ENCODE results near the gene RXFP1. TPM values are rescaled to one million over a fixed set of nuclear protein-coding genes. Genes with fewer than 3 reads are reported as not detected.

Gene RXFP1
- total RNA-seq, 1 donor, result not detected

GRCh38 chr4:158540125-158540907 lies 18.6 kb downstream of the RXFP1 start:
- H3K27ac ChIP-seq (ENCODE audit: low read depth, low read length), result no peak overlapping the region
- no peaks in the 10 kb centered on the region for H3K9me3 ChIP-seq (ENCODE audit: low read depth, low read length)
- no peak overlapping the region for H2AFZ ChIP-seq (ENCODE audit: low read length)
- no peak overlapping the region for H3K4me3 ChIP-seq (ENCODE audit: insufficient read depth, low read length)
- no peak for TF ChIP-seq CTCF (IDR thresholded peaks at IDR 0.05; ENCODE audit: extremely low read depth, low read depth, low read length)
- H3K79me2 ChIP-seq (ENCODE audit: insufficient read depth, low read length), result no peaks in the 10 kb centered on the region
- no peak for DNase-seq (ENCODE audit: insufficient read length, low spot score, missing footprints)
- no peaks in the 10 kb centered on the region for H3K27me3 ChIP-seq (ENCODE audit: insufficient read depth, low read length)
- peaks cover 7% of the 10 kb centered on the region for H3K4me1 ChIP-seq (ENCODE audit: insufficient read depth, low read length)
- no peaks in the 10 kb centered on the region for H3K36me3 ChIP-seq (ENCODE audit: insufficient read depth, low read length)
- no peak overlapping the region for H3K4me2 ChIP-seq (ENCODE audit: insufficient read depth, low read length)
- no peaks in the 10 kb centered on the region for H4K20me1 ChIP-seq (ENCODE audit: insufficient read depth, low read length)

GRCh38 chr4:158541506-158541905 lies 19.8 kb downstream of the RXFP1 start:
- Histone ChIP-seq H3K79me2 (ENCODE audit: insufficient read depth, low read length) (no peaks in the 10 kb centered on the region), H3K4me3 (ENCODE audit: insufficient read depth, low read length) (no peak overlapping the region), H2AFZ (ENCODE audit: low read length) (no peak overlapping the region), H3K4me2 (ENCODE audit: insufficient read depth, low read length) (no peak overlapping the region), H3K27me3 (ENCODE audit: insufficient read depth, low read length) (no peaks in the 10 kb centered on the region), H3K36me3 (ENCODE audit: insufficient read depth, low read length) (no peaks in the 10 kb centered on the region), H3K9me3 (ENCODE audit: low read depth, low read length) (no peaks in the 10 kb centered on the region), H3K27ac (ENCODE audit: low read depth, low read length) (no peak overlapping the region), H3K4me1 (ENCODE audit: insufficient read depth, low read length) (peaks cover 4% of the 10 kb centered on the region), H4K20me1 (ENCODE audit: insufficient read depth, low read length) (no peaks in the 10 kb centered on the region)
- no peak for TF ChIP-seq CTCF (IDR thresholded peaks at IDR 0.05; ENCODE audit: extremely low read depth, low read depth, low read length)
- no peak for DNase-seq (ENCODE audit: insufficient read length, low spot score, missing footprints)

GRCh38 chr4:158543191-158543590 lies 21.5 kb downstream of the RXFP1 start:
- Histone ChIP-seq H3K4me1 (ENCODE audit: insufficient read depth, low read length) (no peaks in the 10 kb centered on the region), H2AFZ (ENCODE audit: low read length) (no peak overlapping the region), H3K79me2 (ENCODE audit: insufficient read depth, low read length) (no peaks in the 10 kb centered on the region), H3K36me3 (ENCODE audit: insufficient read depth, low read length) (no peaks in the 10 kb centered on the region), H4K20me1 (ENCODE audit: insufficient read depth, low read length) (no peaks in the 10 kb centered on the region), H3K27ac (ENCODE audit: low read depth, low read length) (no peak overlapping the region), H3K9me3 (ENCODE audit: low read depth, low read length) (no peaks in the 10 kb centered on the region), H3K4me2 (ENCODE audit: insufficient read depth, low read length) (no peak overlapping the region), H3K4me3 (ENCODE audit: insufficient read depth, low read length) (no peak overlapping the region), H3K27me3 (ENCODE audit: insufficient read depth, low read length) (no peaks in the 10 kb centered on the region)
- TF ChIP-seq CTCF (IDR thresholded peaks at IDR 0.05; ENCODE audit: extremely low read depth, low read depth, low read length), result no peak
- DNase-seq (ENCODE audit: insufficient read length, low spot score, missing footprints), result no peak

- Histone ChIP-seq H3K27me3 (ENCODE audit: insufficient read depth, low read length) (no peaks in the 10 kb centered on the region), H3K36me3 (ENCODE audit: insufficient read depth, low read length) (no peaks in the 10 kb centered on the region), H3K79me2 (ENCODE audit: insufficient read depth, low read length) (no peaks in the 10 kb centered on the region), H3K4me2 (ENCODE audit: insufficient read depth, low read length) (no peak overlapping the region), H3K4me1 (ENCODE audit: insufficient read depth, low read length) (no peaks in the 10 kb centered on the region), H2AFZ (ENCODE audit: low read length) (no peak overlapping the region), H4K20me1 (ENCODE audit: insufficient read depth, low read length) (no peaks in the 10 kb centered on the region), H3K27ac (ENCODE audit: low read depth, low read length) (no peak overlapping the region), H3K4me3 (ENCODE audit: insufficient read depth, low read length) (no peak overlapping the region), H3K9me3 (ENCODE audit: low read depth, low read length) (no peaks in the 10 kb centered on the region)
- no peak for TF ChIP-seq CTCF (IDR thresholded peaks at IDR 0.05; ENCODE audit: extremely low read depth, low read depth, low read length)
- DNase-seq (ENCODE audit: insufficient read length, low spot score, missing footprints), result no peak
Observed at GRCh38 chr4:158544141-158544540, 22.5 kb downstream of the RXFP1 start.

All from osteoblast (primary cell).